Astrocyte (in vitro differentiated cells and primary cell): ENCODE data around the gene UBA3. TPM values are rescaled to one million over a fixed set of nuclear protein-coding genes. Genes with fewer than 3 reads are reported as not detected.

Source experiments
- DNase-seq: peaks from one replicate; pipeline ENCODE4 v3.0.0-alpha.2; 2010; ENCODE audit warnings: low read depth
- FAIRE-seq: peaks from 2 replicates; lab custom pipeline; 2011; peaks lifted over from hg19 to GRCh38; lab: Jason Lieb, UNC
- H2AFZ ChIP-seq: 2 replicates; pipeline ENCODE4 v1.6.0; 2012; ENCODE audit warnings: low read depth, low read length, inconsistent platforms
- H3K27ac ChIP-seq: 2 replicates; pipeline ENCODE4 v1.5.1; 2011; ENCODE audit warnings: low read depth, low read length, inconsistent platforms
- H3K27me3 ChIP-seq: 2 replicates; pipeline ENCODE4 v1.6.0; 2011; ENCODE audit warnings: low read length, inconsistent platforms; ENCODE audit not compliant: insufficient read depth
- H3K36me3 ChIP-seq: 2 replicates; pipeline ENCODE4 v1.5.1; 2011; ENCODE audit warnings: low read length, inconsistent platforms; ENCODE audit not compliant: insufficient read depth
- H3K4me1 ChIP-seq: 2 replicates; pipeline ENCODE4 v1.5.1; 2011; ENCODE audit warnings: low read length, inconsistent platforms; ENCODE audit not compliant: insufficient read depth
- H3K4me2 ChIP-seq: 2 replicates; pipeline ENCODE4 v1.6.0; 2012; ENCODE audit warnings: low read length, inconsistent platforms
- H3K4me3 ChIP-seq: 2 replicates; pipeline ENCODE4 v1.5.1; 2011; ENCODE audit warnings: low read depth, mild to moderate bottlenecking, low read length, inconsistent platforms; ENCODE audit not compliant: insufficient read depth
- H3K79me2 ChIP-seq: 2 replicates; pipeline ENCODE4 v1.6.0; 2012; ENCODE audit warnings: mild to moderate bottlenecking, low read length, inconsistent platforms; ENCODE audit not compliant: insufficient read depth
- H3K9ac ChIP-seq: 2 replicates; pipeline ENCODE4 v1.6.0; 2012; ENCODE audit warnings: mild to moderate bottlenecking, low read length, inconsistent platforms
- H3K9me3 ChIP-seq: 2 replicates; pipeline ENCODE4 v1.5.1; 2012; ENCODE audit warnings: low read depth, mild to moderate bottlenecking, low read length, inconsistent platforms; ENCODE audit not compliant: insufficient read depth
- H4K20me1 ChIP-seq: 2 replicates; pipeline ENCODE4 v1.6.0; 2012; ENCODE audit warnings: low read length, inconsistent platforms; ENCODE audit not compliant: insufficient read depth
- H3K27ac Mint-ChIP-seq: one replicate; pipeline ENCODE4 v1.8.0; 2021; ENCODE audit warnings: mild to moderate bottlenecking, mixed read lengths; ENCODE audit not compliant: unreplicated experiment
- H3K27me3 Mint-ChIP-seq: one replicate; pipeline ENCODE4 v1.8.0; 2021; ENCODE audit warnings: low read depth, mixed read lengths; ENCODE audit not compliant: unreplicated experiment
- H3K36me3 Mint-ChIP-seq: one replicate; pipeline ENCODE4 v1.8.0; 2021; ENCODE audit warnings: low read depth, mixed read lengths; ENCODE audit not compliant: unreplicated experiment
- H3K4me1 Mint-ChIP-seq: one replicate; pipeline ENCODE4 v1.8.0; 2021; ENCODE audit warnings: low read depth, mixed read lengths; ENCODE audit not compliant: unreplicated experiment
- H3K4me3 Mint-ChIP-seq: one replicate; pipeline ENCODE4 v1.8.0; 2021; ENCODE audit warnings: mild to moderate bottlenecking, moderate library complexity, mixed read lengths; ENCODE audit not compliant: unreplicated experiment
- H3K9me3 Mint-ChIP-seq: one replicate; pipeline ENCODE4 v1.8.0; 2021; ENCODE audit warnings: mild to moderate bottlenecking, mixed read lengths; ENCODE audit not compliant: unreplicated experiment
- EZH2 ChIP-seq: IDR thresholded peaks from 2 replicates; pipeline ENCODE4 v1.6.1; 2012; ENCODE audit warnings: mild to moderate bottlenecking, low read length, inconsistent platforms; ENCODE audit not compliant: insufficient read depth
- total RNA-seq: library from RNA; stranded (reverse); gene quantifications from 2 replicates; pipeline ENCODE4 v1.2.1, GENCODE V29; 2021
- TF ChIP-seq, protein P1 (sequence below): IDR thresholded peaks from 2 replicates; pipeline ENCODE4 v1.5.1; 2011; ENCODE audit warnings: low read depth, mild to moderate bottlenecking, inconsistent platforms, low read length, moderate library complexity; ENCODE audit not compliant: insufficient read depth

The UBA3 gene
- total RNA-seq, 1 donor from 2014 or later, result 79.2 TPM

- no peaks in the 10 kb centered on the region for H3K9me3 Mint-ChIP-seq
- H3K4me2 ChIP-seq, result peak overlapping the region; percentile 61
These were observed 7.9 kb upstream of the UBA3 start for GRCh38 chr3:69088063-69088462.

DNA sequence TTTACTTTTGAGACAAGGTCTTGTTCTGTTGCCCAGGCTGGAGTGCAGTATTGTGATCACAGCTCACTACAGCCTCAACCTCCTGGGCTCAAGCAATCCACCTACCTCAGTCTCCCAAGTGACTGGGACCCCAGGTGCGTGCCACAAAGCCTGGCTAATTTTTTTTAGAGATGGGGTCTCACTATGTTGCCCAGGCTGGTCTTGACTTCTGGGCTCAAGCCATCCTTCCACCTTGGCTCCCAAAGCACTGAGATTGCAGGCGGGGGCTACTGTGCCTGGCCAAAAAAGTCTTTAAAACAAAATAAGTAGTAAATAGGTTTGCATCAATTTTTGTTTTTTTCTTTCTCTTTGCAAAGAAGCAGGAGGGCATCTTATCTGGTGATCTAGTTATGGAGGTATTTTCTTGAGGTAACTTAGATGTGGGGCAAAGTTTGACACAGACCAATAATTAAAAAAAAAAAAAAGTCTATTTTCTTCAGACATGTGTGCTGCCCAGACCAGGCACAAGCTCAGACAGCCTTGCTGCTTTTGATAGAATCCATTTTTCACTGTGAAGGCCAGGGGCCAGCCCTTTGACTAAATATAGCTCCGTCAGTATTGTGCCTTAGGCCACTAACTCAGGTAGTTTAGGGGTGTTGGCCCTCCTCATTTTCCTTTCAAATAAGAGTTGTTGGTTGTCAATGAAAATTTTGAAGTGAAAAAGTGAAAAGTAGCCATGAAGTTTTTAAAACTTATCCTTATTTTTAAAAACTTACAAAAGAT is 7.0 kb upstream of the UBA3 start:
- peaks cover 67% of the 10 kb centered on the region for H3K79me2 ChIP-seq
- FAIRE-seq (no peak), DNase-seq (no peak)
- H3K4me2 ChIP-seq, result peak overlapping the region; percentile 89
- Mint-ChIP-seq H3K4me3 (peak overlapping the region; percentile 74), H3K27me3 (no peaks in the 10 kb centered on the region), H3K4me1 (peaks cover 50% of the 10 kb centered on the region), H3K9me3 (no peaks in the 10 kb centered on the region), H3K27ac (peak overlapping the region; percentile 66), H3K36me3 (peaks cover 4% of the 10 kb centered on the region)
- H4K20me1 ChIP-seq, result peaks cover 47% of the 10 kb centered on the region
- H3K4me3 ChIP-seq, result peak overlapping the region; percentile 16
- no peaks in the 10 kb centered on the region for H3K36me3 ChIP-seq
- H3K9ac ChIP-seq, result no peak overlapping the region
- H3K27ac ChIP-seq, result no peak overlapping the region
- H3K27me3 ChIP-seq, result no peaks in the 10 kb centered on the region
- no peaks in the 10 kb centered on the region for H3K9me3 ChIP-seq
- no peak for TF ChIP-seq EZH2
- TF ChIP-seq, protein P1, sequence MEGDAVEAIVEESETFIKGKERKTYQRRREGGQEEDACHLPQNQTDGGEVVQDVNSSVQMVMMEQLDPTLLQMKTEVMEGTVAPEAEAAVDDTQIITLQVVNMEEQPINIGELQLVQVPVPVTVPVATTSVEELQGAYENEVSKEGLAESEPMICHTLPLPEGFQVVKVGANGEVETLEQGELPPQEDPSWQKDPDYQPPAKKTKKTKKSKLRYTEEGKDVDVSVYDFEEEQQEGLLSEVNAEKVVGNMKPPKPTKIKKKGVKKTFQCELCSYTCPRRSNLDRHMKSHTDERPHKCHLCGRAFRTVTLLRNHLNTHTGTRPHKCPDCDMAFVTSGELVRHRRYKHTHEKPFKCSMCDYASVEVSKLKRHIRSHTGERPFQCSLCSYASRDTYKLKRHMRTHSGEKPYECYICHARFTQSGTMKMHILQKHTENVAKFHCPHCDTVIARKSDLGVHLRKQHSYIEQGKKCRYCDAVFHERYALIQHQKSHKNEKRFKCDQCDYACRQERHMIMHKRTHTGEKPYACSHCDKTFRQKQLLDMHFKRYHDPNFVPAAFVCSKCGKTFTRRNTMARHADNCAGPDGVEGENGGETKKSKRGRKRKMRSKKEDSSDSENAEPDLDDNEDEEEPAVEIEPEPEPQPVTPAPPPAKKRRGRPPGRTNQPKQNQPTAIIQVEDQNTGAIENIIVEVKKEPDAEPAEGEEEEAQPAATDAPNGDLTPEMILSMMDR, result no peak
- H2AFZ ChIP-seq, result no peak overlapping the region
- peaks cover 61% of the 10 kb centered on the region for H3K4me1 ChIP-seq

More at GRCh38 chr3:69088063-69088462, 7.9 kb upstream of the UBA3 start:
- Histone ChIP-seq H3K79me2 (peaks cover 76% of the 10 kb centered on the region), H3K4me3 (no peak overlapping the region), H4K20me1 (peaks cover 54% of the 10 kb centered on the region), H3K36me3 (no peaks in the 10 kb centered on the region), H3K27ac (no peak overlapping the region), H3K9me3 (no peaks in the 10 kb centered on the region), H2AFZ (no peak overlapping the region), H3K9ac (no peak overlapping the region), H3K4me1 (peaks cover 53% of the 10 kb centered on the region), H3K27me3 (no peaks in the 10 kb centered on the region)
- H3K4me1 Mint-ChIP-seq, result peaks cover 46% of the 10 kb centered on the region
- FAIRE-seq (no peak), DNase-seq (peak; percentile 55)
- peaks cover 4% of the 10 kb centered on the region for H3K36me3 Mint-ChIP-seq
- peak overlapping the region; percentile 75 for H3K4me3 Mint-ChIP-seq
- TF ChIP-seq EZH2, result no peak
- TF ChIP-seq, protein P1, result no peak
- H3K27me3 Mint-ChIP-seq, result no peaks in the 10 kb centered on the region
- peak overlapping the region; percentile 28 for H3K27ac Mint-ChIP-seq
